ENCODE measurements around the gene PRR15. TPM values are rescaled to one million over a fixed set of nuclear protein-coding genes. Genes with fewer than 3 reads are reported as not detected.

PRR15 gene
- total RNA-seq, 4 donors from 2014 or later = 0.53 to 1.6 (median 0.95) TPM

GRCh38 chr7:29606287-29606721, 42.7 kb downstream of the PRR15 start:
- 20 to 47% methylated on average over 4 of the region's 4 CpGs for WGBS, 2 donors
- H3K4me1 ChIP-seq = peaks cover 6 to 48% (median 19%) of the 10 kb centered on the region in 3 donors
- no peaks in the 10 kb centered on the region for H3K27me3 ChIP-seq
- peak overlapping the region; percentile 48 to 79 (median 56) for H3K27ac ChIP-seq
- TF ChIP-seq POLR2A (IDR thresholded peaks at IDR 0.05) = no peak
- no peak for TF ChIP-seq CTCF (IDR thresholded peaks at IDR 0.05)
- no peak for DNase-seq
- intact Hi-C loops (cut with DNase I) = no loop called here
- no peaks in the 10 kb centered on the region for H3K36me3 ChIP-seq
- no peak overlapping the region for H3K4me3 ChIP-seq
- no peaks in the 10 kb centered on the region for H3K9me3 ChIP-seq

- WGBS, 2 donors = 87 to 88% methylated on average over 4 of the region's 4 CpGs
- intact Hi-C loops (cut with DNase I) = no loop called here
These were observed 43.2 kb downstream of the PRR15 start for GRCh38 chr7:29606830-29607229.

GRCh38 chr7:29607259-29607658, 43.6 kb downstream of the PRR15 start:
- Histone ChIP-seq H3K4me3 (no peak overlapping the region), H3K27ac (peak overlapping the region in 1 of 4 donors; percentile 48), H3K36me3 (no peaks in the 10 kb centered on the region), H3K4me1 (peaks cover 6 to 48% (median 19%) of the 10 kb centered on the region in 3 donors), H3K9me3 (no peaks in the 10 kb centered on the region), H3K27me3 (no peaks in the 10 kb centered on the region)
- 91 to 92% methylated on average over 4 of the region's 4 CpGs for WGBS, 2 donors
- TF ChIP-seq POLR2A (IDR thresholded peaks at IDR 0.05) (no peak), CTCF (IDR thresholded peaks at IDR 0.05) (no peak)
- no peak for DNase-seq
- intact Hi-C loops (cut with DNase I) = no loop called here

More at GRCh38 chr7:29606830-29607229, 43.2 kb downstream of the PRR15 start:
- Histone ChIP-seq H3K36me3 (no peaks in the 10 kb centered on the region), H3K27me3 (no peaks in the 10 kb centered on the region), H3K9me3 (no peaks in the 10 kb centered on the region), H3K4me3 (no peak overlapping the region), H3K27ac (peak overlapping the region; percentile 48 to 79 (median 56)), H3K4me1 (peaks cover 6 to 48% (median 19%) of the 10 kb centered on the region in 3 donors)
- no peak for TF ChIP-seq CTCF (IDR thresholded peaks at IDR 0.05)
- DNase-seq = no peak

GRCh38 chr7:29607889-29608288, 44.3 kb downstream of the PRR15 start:
- intact Hi-C loops (cut with DNase I) = no loop called here
- H3K4me1 ChIP-seq = peaks cover 6 to 50% (median 19%) of the 10 kb centered on the region in 3 donors
- H3K27me3 ChIP-seq = no peaks in the 10 kb centered on the region
- H3K9me3 ChIP-seq = no peaks in the 10 kb centered on the region
- no peak for TF ChIP-seq CTCF (IDR thresholded peaks at IDR 0.05)
- TF ChIP-seq POLR2A (IDR thresholded peaks at IDR 0.05) = no peak
- H3K27ac ChIP-seq = peak overlapping the region in 2 of 4 donors; percentile 25 to 30
- no peak for DNase-seq
- WGBS, 2 donors = 37 to 57% methylated on average over 4 of the region's 4 CpGs
- no peaks in the 10 kb centered on the region for H3K36me3 ChIP-seq
- no peak overlapping the region for H3K4me3 ChIP-seq

GRCh38 chr7:29609162-29610037, 45.8 kb downstream of the PRR15 start:
- TF ChIP-seq POLR2A (IDR thresholded peaks at IDR 0.05) (no peak), CTCF (IDR thresholded peaks at IDR 0.05) (peak in 4 of 6 experiments; percentile 44 to 73 (median 55))
- H3K4me3 ChIP-seq = no peak overlapping the region
- no peaks in the 10 kb centered on the region for H3K27me3 ChIP-seq
- no peak for DNase-seq
- intact Hi-C loops (cut with DNase I) = no loop called here
- peak overlapping the region in 1 of 4 donors; percentile 30 for H3K27ac ChIP-seq
- WGBS, 2 donors = 39 to 69% methylated on average over 10 to 15 of the region's 15 CpGs
- no peaks in the 10 kb centered on the region for H3K9me3 ChIP-seq
- H3K36me3 ChIP-seq = no peaks in the 10 kb centered on the region
- H3K4me1 ChIP-seq = peaks cover 6 to 64% (median 19%) of the 10 kb centered on the region in 3 donors
